ENCODE results near the gene SLC31A1. TPM values are rescaled to one million over a fixed set of nuclear protein-coding genes. Genes with fewer than 3 reads are reported as not detected.

Gene SLC31A1
- total RNA-seq, 1 experiment from 2014 or later = 17.6 TPM

DNA sequence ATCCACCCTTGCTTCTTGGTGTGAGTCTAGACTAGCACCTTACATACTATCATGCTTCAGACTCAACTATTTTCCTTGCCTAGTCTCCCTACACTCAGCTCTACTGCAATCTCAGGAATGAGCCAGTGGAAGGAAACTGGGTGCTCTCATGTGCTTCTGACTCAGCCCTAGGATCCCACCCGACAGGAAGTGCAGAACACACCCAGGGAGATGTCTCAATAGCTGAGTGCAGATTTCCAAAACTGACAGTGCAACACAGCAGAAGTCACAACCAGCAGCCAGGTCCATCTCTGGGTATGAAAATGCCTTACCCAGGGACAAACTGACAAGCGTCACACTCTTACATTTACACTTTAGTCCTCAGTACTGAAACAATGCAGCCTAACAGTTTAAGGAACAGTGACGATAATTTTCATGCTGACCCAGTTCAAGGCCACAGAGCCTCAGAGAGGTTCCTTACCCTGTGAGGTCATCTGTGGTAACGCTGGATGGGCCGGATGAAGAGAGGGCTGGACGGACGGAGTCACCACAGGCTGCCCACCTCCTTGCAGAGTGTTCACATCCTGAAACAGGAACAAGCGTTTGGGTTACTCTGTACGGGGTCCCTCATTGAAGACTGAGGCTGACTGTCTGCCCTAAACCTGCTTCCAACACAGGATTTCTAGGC is 33.3 kb upstream of the SLC31A1 start:
- Histone ChIP-seq H3K9me3 (ENCODE audit: control insufficient read depth, insufficient read depth, low read depth, low read length) (no peaks in the 10 kb centered on the region), H3K36me3 (ENCODE audit: control insufficient read depth, insufficient read depth, low read length) (peaks cover 12% of the 10 kb centered on the region), H3K4me1 (ENCODE audit: control insufficient read depth, insufficient read depth, low read length) (no peaks in the 10 kb centered on the region), H3K4me3 (ENCODE audit: low read depth in 2 of 2, low read length in 2 of 2) (no peak overlapping the region), H3K27me3 (ENCODE audit: control insufficient read depth, insufficient read depth, low read length) (no peaks in the 10 kb centered on the region), H3K27ac (ENCODE audit: low read length) (no peak overlapping the region)
- no TSS peak for BruUV-seq (replicated peaks)
- TF ChIP-seq REST (IDR thresholded peaks at IDR 0.05; ENCODE audit: insufficient read depth in 1 of 2, low read depth in 2 of 2, low read length in 1 of 2) (no peak), SIN3A (IDR thresholded peaks at IDR 0.05; ENCODE audit: borderline replicate concordance, insufficient read depth, low read depth, low read length) (no peak), POLR2AphosphoS5 (IDR thresholded peaks at IDR 0.05; ENCODE audit: low read depth, low read length) (no peak), CTCF (IDR thresholded peaks at IDR 0.05) (no peak), TCF7L2 (IDR thresholded peaks at IDR 0.05; ENCODE audit: low read depth, low read length) (no peak)
- ChIA-PET POLR2A (no interaction called here), CTCF (no interaction called here)
- ATAC-seq (no peak), DNase-seq (ENCODE audit: low read depth, low spot score) (peak; percentile 42)
- intact Hi-C loops (cut with micrococcal nuclease; ENCODE audit: unreplicated experiment) = no loop called here
- in situ Hi-C loops (cut with HindIII; ENCODE audit: low pct_unique_long_range_greater_than_20kb, low sequenced_read_pairs) = no loop called here

- H3K9me3 ChIP-seq (ENCODE audit: control insufficient read depth, insufficient read depth, low read depth, low read length) = no peaks in the 10 kb centered on the region
- DNase-seq (ENCODE audit: low read depth, low spot score) = no peak
- H3K36me3 ChIP-seq (ENCODE audit: control insufficient read depth, insufficient read depth, low read length) = peaks cover 9% of the 10 kb centered on the region
- no peaks in the 10 kb centered on the region for H3K4me1 ChIP-seq (ENCODE audit: control insufficient read depth, insufficient read depth, low read length)
- ChIA-PET POLR2A (no interaction called here), CTCF (no interaction called here)
- no peaks in the 10 kb centered on the region for H3K27me3 ChIP-seq (ENCODE audit: control insufficient read depth, insufficient read depth, low read length)
- ATAC-seq = no peak
- in situ Hi-C loops (cut with HindIII; ENCODE audit: low pct_unique_long_range_greater_than_20kb, low sequenced_read_pairs) = no loop called here
- BruUV-seq (replicated peaks) = no TSS peak
- TF ChIP-seq SIN3A (IDR thresholded peaks at IDR 0.05; ENCODE audit: borderline replicate concordance, insufficient read depth, low read depth, low read length) = no peak
- no peak for TF ChIP-seq CTCF (IDR thresholded peaks at IDR 0.05)
- TF ChIP-seq TCF7L2 (IDR thresholded peaks at IDR 0.05; ENCODE audit: low read depth, low read length) = no peak
- TF ChIP-seq POLR2AphosphoS5 (IDR thresholded peaks at IDR 0.05; ENCODE audit: low read depth, low read length) = no peak
- no peak for TF ChIP-seq REST (IDR thresholded peaks at IDR 0.05; ENCODE audit: insufficient read depth in 1 of 2, low read depth in 2 of 2, low read length in 1 of 2)
- H3K27ac ChIP-seq (ENCODE audit: low read length) = no peak overlapping the region
- intact Hi-C loops (cut with micrococcal nuclease; ENCODE audit: unreplicated experiment) = no loop called here
- H3K4me3 ChIP-seq (ENCODE audit: low read depth in 2 of 2, low read length in 2 of 2) = no peak overlapping the region
These were observed 28.9 kb upstream of the SLC31A1 start for GRCh38 chr9:113192455-113192854.

Measured in Panc1 (cell line).